GM12875 (cell line): ENCODE measurements around the gene CAMK2N1.

Experiments used
- H3K4me3 ChIP-seq: one replicate; pipeline ENCODE4 v1.5.1; 2011; ENCODE audit warnings: low read depth, low read length, control low read depth
- TF ChIP-seq, protein P1 (sequence below): IDR thresholded peaks from 2 replicates; pipeline ENCODE4 v1.5.1; 2011; ENCODE audit warnings: low read depth, mild to moderate bottlenecking, control low read depth, inconsistent platforms, low read length, moderate library complexity, borderline replicate concordance; ENCODE audit not compliant: insufficient read depth

The CAMK2N1 gene

DNA sequence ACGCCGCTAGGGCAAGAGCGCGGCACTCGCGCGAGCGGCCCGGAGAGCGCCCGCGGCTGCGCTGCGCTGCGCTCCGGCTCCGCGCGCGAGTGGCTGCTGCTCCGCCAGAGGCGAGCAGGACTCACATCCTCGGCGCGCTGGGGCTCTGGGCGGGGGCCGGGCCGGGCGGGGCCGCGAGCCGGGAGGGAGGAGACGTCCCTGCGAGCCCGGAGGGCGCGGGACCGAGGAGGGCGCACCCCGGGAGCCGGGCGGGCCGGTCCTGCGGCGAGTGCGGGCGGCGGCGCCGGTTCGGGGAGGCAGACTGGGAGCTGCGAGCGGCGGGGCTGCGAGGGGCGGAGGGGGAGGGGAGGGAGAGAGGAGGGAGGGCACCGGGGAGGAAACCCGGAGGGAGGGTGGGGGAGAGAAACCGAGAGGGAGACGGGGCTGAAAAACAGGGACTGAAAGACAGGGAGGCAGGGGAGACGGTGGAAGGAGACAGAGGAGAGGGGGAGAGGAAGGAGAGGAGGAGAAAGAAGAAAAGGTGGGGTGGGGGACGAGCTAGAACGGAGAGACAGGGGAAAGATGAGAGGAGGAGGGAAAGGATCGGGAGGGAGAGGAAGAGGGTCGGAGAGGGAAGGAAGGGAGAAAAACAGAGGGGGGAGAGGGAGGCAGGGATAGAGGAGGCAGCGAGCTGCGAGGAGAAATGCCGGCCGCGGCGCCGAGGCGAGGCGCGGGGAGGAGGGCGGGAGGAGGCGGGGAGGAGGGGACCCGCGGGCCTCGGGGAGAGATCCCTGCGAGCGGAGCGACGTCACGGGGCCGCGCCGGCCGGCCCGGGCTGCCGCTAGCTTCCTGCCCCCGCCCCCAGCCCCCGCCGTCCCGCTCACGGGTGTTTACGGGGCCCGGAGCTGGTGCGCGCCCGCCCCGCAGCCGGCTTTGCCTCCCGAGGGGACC is at the start of gene CAMK2N1:
Gene CAMK2N1, minus strand, starts transcription at position 684 of the 930 bp plus-strand sequence. CDS start 831 bp downstream, outside the sequence.
- TF ChIP-seq, protein P1, sequence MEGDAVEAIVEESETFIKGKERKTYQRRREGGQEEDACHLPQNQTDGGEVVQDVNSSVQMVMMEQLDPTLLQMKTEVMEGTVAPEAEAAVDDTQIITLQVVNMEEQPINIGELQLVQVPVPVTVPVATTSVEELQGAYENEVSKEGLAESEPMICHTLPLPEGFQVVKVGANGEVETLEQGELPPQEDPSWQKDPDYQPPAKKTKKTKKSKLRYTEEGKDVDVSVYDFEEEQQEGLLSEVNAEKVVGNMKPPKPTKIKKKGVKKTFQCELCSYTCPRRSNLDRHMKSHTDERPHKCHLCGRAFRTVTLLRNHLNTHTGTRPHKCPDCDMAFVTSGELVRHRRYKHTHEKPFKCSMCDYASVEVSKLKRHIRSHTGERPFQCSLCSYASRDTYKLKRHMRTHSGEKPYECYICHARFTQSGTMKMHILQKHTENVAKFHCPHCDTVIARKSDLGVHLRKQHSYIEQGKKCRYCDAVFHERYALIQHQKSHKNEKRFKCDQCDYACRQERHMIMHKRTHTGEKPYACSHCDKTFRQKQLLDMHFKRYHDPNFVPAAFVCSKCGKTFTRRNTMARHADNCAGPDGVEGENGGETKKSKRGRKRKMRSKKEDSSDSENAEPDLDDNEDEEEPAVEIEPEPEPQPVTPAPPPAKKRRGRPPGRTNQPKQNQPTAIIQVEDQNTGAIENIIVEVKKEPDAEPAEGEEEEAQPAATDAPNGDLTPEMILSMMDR: no peak
- H3K4me3 ChIP-seq: no peak within 1 kb of the TSS

DNA sequence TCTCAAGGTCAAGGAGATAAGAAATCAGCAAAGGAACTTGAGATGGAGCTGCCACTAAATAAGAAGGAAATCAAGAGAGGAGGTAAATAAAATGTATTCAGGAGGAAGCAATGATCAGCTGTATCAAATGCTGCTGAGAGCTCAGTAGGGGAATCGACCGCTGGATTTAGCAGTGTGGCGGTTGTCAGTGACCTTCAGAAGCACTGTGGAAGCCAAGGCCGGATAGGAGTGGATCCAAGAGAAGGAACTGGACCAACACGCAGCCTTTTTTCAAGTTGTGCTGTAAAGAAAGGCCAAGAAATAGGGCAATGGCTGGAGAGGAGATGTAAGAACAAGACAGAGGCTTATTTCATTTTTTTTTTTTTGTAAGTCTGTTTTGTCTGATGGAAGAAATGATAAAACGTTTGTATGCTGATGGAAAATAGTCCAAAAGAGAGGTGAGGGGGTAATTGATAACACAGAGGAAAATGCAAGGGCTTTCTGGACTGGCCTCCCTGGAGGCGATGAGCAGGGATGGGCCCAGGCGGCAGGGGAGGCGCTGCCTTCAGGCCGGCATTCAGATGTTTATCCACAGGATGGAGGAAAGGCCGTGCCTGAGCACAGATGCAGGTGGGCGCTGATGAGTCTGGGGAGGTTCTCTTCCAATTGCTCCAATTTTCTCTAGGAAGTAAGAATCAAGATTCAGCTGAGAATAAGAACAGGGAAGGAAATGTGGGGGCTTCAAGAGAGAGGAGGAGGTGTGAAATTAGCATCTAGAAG is 48.8 kb upstream of the CAMK2N1 start:
- H3K4me3 ChIP-seq: no peak overlapping the region
- TF ChIP-seq, protein P1: no peak

DNA sequence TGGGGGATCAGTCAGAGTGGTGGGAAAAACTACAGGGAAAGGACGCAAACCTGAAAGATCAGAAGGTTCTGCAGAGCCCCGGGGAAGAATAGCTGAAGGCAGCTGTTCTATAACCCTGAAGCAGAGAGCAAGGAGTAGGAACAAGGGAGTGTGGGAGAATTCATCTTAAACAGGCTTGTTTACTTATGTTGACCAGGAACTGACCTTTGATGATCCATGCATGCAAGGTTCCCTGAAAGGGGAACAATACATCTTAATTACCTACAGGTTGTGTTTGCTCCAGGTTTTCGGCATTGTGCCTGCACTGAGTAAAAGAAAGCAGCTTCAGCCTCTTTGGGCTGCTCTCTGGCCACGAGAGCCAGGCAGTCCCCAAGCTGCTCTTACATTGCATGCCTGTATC is 47.6 kb upstream of the CAMK2N1 start:
- TF ChIP-seq, protein P1: no peak

DNA sequence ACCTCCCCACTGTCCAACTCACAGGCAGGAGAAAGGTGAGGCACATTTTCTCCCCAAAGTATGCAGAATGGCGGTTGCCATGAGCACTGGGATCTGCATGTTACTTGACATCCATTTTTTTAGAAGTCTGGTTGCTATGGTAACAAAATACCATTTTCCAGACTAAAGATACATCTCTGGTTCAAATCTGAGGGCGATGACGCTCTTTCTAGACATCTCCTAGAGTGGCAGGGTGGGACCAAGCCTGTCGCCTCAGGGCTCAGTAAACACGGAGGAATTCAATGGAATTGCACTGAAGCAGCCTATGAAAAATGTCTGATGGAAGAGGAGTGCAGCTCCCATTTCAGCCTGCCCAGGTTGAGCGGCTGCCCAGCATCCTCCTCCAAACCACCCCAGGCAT is 44.9 kb upstream of the CAMK2N1 start:
- H3K4me3 ChIP-seq: no peak overlapping the region
- TF ChIP-seq, protein P1: no peak

More for the DNA sequence above, 47.6 kb upstream of the CAMK2N1 start:
- H3K4me3 ChIP-seq: no peak overlapping the region

DNA sequence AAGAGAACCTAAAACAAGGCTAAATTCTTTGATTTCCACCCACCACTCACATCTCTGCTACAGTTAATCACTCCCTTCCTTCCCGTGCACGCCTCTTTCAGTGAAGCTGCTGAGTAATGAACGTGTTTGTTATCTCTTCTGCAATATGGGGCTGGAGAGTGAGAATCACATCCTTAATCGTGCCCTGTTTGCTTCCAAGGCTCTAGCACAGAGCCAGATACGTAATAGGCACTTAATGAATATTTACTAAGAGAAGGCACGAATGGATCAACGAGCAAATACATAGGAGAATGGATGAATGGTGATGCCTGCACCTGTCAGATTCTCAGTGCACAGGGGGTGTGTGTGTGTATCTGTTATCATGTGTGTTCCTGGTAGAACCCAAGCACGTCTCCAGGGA is 44.3 kb upstream of the CAMK2N1 start:
- H3K4me3 ChIP-seq: no peak overlapping the region

DNA sequence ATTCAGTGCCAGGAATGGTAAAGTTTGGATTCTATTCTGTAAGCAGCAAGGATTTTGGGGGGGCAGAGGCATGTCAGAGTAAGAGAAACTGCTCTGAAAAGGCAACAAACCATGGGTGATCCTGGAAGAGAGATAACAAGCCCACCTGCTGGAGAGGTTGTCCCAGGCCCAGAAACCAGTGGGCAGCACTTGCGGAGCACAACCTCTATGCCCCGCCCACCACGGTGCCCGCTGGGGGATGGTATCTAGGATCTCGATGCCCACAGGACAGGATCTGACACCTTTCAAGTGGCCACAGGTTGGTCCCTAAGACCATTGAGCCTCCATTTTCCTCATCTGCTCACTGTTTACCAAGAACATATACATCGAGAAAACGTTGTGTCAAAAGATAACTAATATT is 42.2 kb upstream of the CAMK2N1 start:
- TF ChIP-seq, protein P1: no peak
- H3K4me3 ChIP-seq: no peak overlapping the region

More for the DNA sequence above, 44.3 kb upstream of the CAMK2N1 start:
- TF ChIP-seq, protein P1: no peak
